ENCODE measurements around the gene USP17L15.
"Not testable (repeated sequence)": the region's sequence is repeated elsewhere in the genome, so short reads cannot be mapped to it uniquely, and the experiment has no call there.

DNA sequence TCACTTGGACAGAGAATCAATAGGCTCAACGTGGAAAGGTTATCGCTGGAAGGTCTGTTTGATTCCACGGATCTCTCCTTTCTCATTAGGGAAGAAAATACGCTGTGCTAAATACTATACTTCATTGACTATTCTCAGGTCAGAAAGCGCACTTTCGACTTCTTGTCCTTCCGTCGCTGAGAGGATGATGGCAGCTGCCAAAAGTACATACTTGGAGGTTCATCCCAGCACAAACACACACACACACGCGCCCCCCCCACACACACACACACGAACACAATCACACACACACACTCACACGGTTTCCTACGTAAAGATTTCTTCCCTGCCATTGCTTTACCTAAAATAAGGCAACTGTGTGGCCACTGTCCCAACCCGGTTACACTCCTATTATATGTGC, 19.5 kb upstream of the USP17L15 start:
- not testable (repeated sequence) for TF ChIP-seq ZNF565 (CRISPR knock-in tag; conservative IDR thresholded peaks at IDR 0.05; ENCODE audit: low read depth); GLIS3 (CRISPR knock-in tag; IDR thresholded peaks at IDR 0.05); ZFP3 (CRISPR knock-in tag; IDR thresholded peaks at IDR 0.05)
- TF ChIP-seq, protein P1, sequence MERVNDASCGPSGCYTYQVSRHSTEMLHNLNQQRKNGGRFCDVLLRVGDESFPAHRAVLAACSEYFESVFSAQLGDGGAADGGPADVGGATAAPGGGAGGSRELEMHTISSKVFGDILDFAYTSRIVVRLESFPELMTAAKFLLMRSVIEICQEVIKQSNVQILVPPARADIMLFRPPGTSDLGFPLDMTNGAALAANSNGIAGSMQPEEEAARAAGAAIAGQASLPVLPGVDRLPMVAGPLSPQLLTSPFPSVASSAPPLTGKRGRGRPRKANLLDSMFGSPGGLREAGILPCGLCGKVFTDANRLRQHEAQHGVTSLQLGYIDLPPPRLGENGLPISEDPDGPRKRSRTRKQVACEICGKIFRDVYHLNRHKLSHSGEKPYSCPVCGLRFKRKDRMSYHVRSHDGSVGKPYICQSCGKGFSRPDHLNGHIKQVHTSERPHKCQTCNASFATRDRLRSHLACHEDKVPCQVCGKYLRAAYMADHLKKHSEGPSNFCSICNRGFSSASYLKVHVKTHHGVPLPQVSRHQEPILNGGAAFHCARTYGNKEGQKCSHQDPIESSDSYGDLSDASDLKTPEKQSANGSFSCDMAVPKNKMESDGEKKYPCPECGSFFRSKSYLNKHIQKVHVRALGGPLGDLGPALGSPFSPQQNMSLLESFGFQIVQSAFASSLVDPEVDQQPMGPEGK (CRISPR knock-in tag; IDR thresholded peaks at IDR 0.05; ENCODE audit: borderline replicate concordance) = not testable (repeated sequence)
- TF ChIP-seq, protein P2, sequence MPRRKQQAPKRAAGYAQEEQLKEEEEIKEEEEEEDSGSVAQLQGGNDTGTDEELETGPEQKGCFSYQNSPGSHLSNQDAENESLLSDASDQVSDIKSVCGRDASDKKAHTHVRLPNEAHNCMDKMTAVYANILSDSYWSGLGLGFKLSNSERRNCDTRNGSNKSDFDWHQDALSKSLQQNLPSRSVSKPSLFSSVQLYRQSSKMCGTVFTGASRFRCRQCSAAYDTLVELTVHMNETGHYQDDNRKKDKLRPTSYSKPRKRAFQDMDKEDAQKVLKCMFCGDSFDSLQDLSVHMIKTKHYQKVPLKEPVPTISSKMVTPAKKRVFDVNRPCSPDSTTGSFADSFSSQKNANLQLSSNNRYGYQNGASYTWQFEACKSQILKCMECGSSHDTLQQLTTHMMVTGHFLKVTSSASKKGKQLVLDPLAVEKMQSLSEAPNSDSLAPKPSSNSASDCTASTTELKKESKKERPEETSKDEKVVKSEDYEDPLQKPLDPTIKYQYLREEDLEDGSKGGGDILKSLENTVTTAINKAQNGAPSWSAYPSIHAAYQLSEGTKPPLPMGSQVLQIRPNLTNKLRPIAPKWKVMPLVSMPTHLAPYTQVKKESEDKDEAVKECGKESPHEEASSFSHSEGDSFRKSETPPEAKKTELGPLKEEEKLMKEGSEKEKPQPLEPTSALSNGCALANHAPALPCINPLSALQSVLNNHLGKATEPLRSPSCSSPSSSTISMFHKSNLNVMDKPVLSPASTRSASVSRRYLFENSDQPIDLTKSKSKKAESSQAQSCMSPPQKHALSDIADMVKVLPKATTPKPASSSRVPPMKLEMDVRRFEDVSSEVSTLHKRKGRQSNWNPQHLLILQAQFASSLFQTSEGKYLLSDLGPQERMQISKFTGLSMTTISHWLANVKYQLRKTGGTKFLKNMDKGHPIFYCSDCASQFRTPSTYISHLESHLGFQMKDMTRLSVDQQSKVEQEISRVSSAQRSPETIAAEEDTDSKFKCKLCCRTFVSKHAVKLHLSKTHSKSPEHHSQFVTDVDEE (CRISPR knock-in tag; IDR thresholded peaks at IDR 0.05) = not testable (repeated sequence)

All from SK-N-SH treated with all-trans-retinoic acid at 6 μM for 48 hours (cell line).